DOHH2 (cell line): Measurements from ENCODE around the gene RBM20.

Experiments used
- H3F3A ChIP-seq: fragments of 200-600 bp; sonication (generic), shearing (Covaris generic); 2 replicates; pipeline ENCODE4 v1.6.0; 2016; ENCODE audit warnings: antibody characterized with exemption, mild to moderate bottlenecking; ENCODE audit not compliant: control insufficient read depth, insufficient read depth
- H3K27ac ChIP-seq: fragments of 200-600 bp; sonication (generic); 2 replicates; pipeline ENCODE4 v1.5.1; 2014; ENCODE audit warnings: low read depth, mild to moderate bottlenecking, low read length, moderate library complexity
- H3K27me3 ChIP-seq: fragments of 200-600 bp; sonication (generic); 2 replicates; pipeline ENCODE4 v1.6.1; 2014; ENCODE audit warnings: mild to moderate bottlenecking, low read length, mixed read lengths; ENCODE audit not compliant: control insufficient read depth
- H3K36me3 ChIP-seq: fragments of 200-600 bp; sonication (generic); 2 replicates; pipeline ENCODE4 v1.6.1; 2014; ENCODE audit warnings: mild to moderate bottlenecking, low read length, moderate library complexity, mixed read lengths; ENCODE audit not compliant: control insufficient read depth
- H3K4me1 ChIP-seq: fragments of 200-600 bp; sonication (generic); 2 replicates; pipeline ENCODE4 v1.6.1; 2014; ENCODE audit warnings: mild to moderate bottlenecking, low read length, mixed read lengths; ENCODE audit not compliant: control insufficient read depth
- H3K4me2 ChIP-seq: fragments of 200-600 bp; sonication (generic); 2 replicates; pipeline ENCODE4 v1.6.0; 2014; ENCODE audit warnings: mild to moderate bottlenecking, low read length, moderate library complexity
- H3K4me3 ChIP-seq: fragments of 200-600 bp; sonication (generic); 2 replicates; pipeline ENCODE4 v1.5.1; 2014; ENCODE audit warnings: mild to moderate bottlenecking, low read length, mixed read lengths
- H3K79me2 ChIP-seq: fragments of 200-600 bp; sonication (generic); 2 replicates; pipeline ENCODE4 v1.6.1; 2014; ENCODE audit warnings: mild to moderate bottlenecking, low read length, mixed read lengths; ENCODE audit not compliant: control insufficient read depth
- H3K9me2 ChIP-seq: fragments of 200-600 bp; sonication (generic); replicated peaks from 2 replicates; pipeline ENCODE4 v1.6.1; 2014; ENCODE audit warnings: mild to moderate bottlenecking, low read length, mixed read lengths; ENCODE audit not compliant: control insufficient read depth
- H3K9me3 ChIP-seq: fragments of 200-600 bp; sonication (generic); 2 replicates; pipeline ENCODE4 v1.6.1; 2014; ENCODE audit warnings: antibody characterized with exemption, low read length, mixed read lengths; ENCODE audit not compliant: control insufficient read depth, insufficient read depth
- H4K20me1 ChIP-seq: fragments of 200-600 bp; sonication (generic); 2 replicates; pipeline ENCODE4 v1.6.0; 2014; ENCODE audit warnings: low read depth, mild to moderate bottlenecking, antibody characterized with exemption, low read length, moderate library complexity; ENCODE audit not compliant: control insufficient read depth, insufficient read depth
- EZH2phosphoT487 ChIP-seq: fragments of 200-600 bp; sonication (generic); IDR thresholded peaks from 2 replicates; pipeline ENCODE4 v1.6.1; 2017; ENCODE audit warnings: borderline replicate concordance, mild to moderate bottlenecking, antibody characterized with exemption, low read length, moderate library complexity, mixed read lengths
- TF ChIP-seq, protein P1 (sequence below): fragments of 200-600 bp; sonication (generic); IDR thresholded peaks from one replicate; pipeline ENCODE4 v1.5.1; 2014; ENCODE audit warnings: antibody characterized with exemption, mild to moderate bottlenecking, low read depth, low read length; ENCODE audit not compliant: poor library complexity, severe bottlenecking

Gene RBM20

GRCh38 chr10:110744782-110745181 is 100.6 kb downstream of the RBM20 start:
- H3K9me2 ChIP-seq = no peaks in the 10 kb centered on the region
- H3K4me1 ChIP-seq = peaks cover 28% of the 10 kb centered on the region
- H3K4me2 ChIP-seq = no peak overlapping the region
- TF ChIP-seq EZH2phosphoT487 = no peak
- TF ChIP-seq, protein P1, sequence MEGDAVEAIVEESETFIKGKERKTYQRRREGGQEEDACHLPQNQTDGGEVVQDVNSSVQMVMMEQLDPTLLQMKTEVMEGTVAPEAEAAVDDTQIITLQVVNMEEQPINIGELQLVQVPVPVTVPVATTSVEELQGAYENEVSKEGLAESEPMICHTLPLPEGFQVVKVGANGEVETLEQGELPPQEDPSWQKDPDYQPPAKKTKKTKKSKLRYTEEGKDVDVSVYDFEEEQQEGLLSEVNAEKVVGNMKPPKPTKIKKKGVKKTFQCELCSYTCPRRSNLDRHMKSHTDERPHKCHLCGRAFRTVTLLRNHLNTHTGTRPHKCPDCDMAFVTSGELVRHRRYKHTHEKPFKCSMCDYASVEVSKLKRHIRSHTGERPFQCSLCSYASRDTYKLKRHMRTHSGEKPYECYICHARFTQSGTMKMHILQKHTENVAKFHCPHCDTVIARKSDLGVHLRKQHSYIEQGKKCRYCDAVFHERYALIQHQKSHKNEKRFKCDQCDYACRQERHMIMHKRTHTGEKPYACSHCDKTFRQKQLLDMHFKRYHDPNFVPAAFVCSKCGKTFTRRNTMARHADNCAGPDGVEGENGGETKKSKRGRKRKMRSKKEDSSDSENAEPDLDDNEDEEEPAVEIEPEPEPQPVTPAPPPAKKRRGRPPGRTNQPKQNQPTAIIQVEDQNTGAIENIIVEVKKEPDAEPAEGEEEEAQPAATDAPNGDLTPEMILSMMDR = no peak
- no peaks in the 10 kb centered on the region for H3K79me2 ChIP-seq
- H3K9me3 ChIP-seq = peaks cover 5% of the 10 kb centered on the region
- no peaks in the 10 kb centered on the region for H3K36me3 ChIP-seq
- H3K27ac ChIP-seq = no peak overlapping the region
- H3F3A ChIP-seq = no peaks in the 10 kb centered on the region
- no peak overlapping the region for H3K4me3 ChIP-seq
- no peaks in the 10 kb centered on the region for H3K27me3 ChIP-seq
- H4K20me1 ChIP-seq = no peaks in the 10 kb centered on the region

- Histone ChIP-seq H3K4me2 (peak overlapping the region; percentile 37), H3K9me2 (no peaks in the 10 kb centered on the region), H4K20me1 (no peaks in the 10 kb centered on the region), H3K4me1 (peaks cover 28% of the 10 kb centered on the region), H3F3A (no peaks in the 10 kb centered on the region), H3K79me2 (no peaks in the 10 kb centered on the region), H3K36me3 (no peaks in the 10 kb centered on the region), H3K4me3 (no peak overlapping the region), H3K27ac (no peak overlapping the region), H3K9me3 (peaks cover 5% of the 10 kb centered on the region), H3K27me3 (no peaks in the 10 kb centered on the region)
- TF ChIP-seq EZH2phosphoT487 = no peak
- TF ChIP-seq, protein P1 = peak; percentile 91
These were observed 102.2 kb downstream of the RBM20 start for GRCh38 chr10:110746254-110746826.

DNA sequence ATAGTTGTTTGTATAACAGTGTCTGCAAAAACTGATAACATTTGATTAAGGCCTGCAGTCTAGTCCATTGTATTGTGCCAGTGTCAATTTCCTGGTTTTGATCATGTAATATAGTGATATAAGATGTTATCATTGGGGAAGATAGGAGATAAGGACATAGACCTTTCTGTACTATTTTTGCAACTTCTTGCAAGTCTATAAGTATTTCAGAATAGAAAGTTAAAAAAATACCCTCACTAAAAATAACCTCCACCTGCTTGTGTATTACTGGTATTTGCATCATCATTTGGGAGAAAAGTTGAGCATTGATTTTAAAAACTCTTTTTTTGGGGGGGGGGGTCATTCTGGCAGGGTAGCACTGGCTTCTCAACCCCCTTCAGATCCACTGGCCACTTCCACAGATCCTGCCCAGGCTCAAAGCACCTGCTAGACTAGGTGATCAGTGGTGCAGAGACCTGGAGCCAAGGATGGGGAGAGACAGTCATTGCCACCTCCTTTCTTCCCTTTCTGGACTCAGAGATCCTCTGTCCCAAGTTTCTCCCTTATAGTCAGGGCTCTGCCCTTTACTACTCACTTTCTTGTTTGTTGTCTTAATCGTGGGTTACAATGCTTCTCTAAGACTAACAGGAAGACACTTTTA is 103.0 kb downstream of the RBM20 start:
- peak overlapping the region; percentile 37 for H3K4me2 ChIP-seq
- TF ChIP-seq EZH2phosphoT487 = no peak
- TF ChIP-seq, protein P1 = no peak
- peaks cover 28% of the 10 kb centered on the region for H3K4me1 ChIP-seq
- H3K27me3 ChIP-seq = no peaks in the 10 kb centered on the region
- no peaks in the 10 kb centered on the region for H3F3A ChIP-seq
- no peaks in the 10 kb centered on the region for H3K36me3 ChIP-seq
- no peak overlapping the region for H3K4me3 ChIP-seq
- H3K9me3 ChIP-seq = peaks cover 5% of the 10 kb centered on the region
- H3K9me2 ChIP-seq = no peaks in the 10 kb centered on the region
- H3K79me2 ChIP-seq = no peaks in the 10 kb centered on the region
- H3K27ac ChIP-seq = no peak overlapping the region
- no peaks in the 10 kb centered on the region for H4K20me1 ChIP-seq
